CD4-positive, alpha-beta T cell treated with Interleukin-6 for 4 hours (primary cell): Measurements from ENCODE around the gene ETNK2.

Source experiments
- DNase-seq: peaks from one replicate; pipeline ENCODE4 v3.0.0-alpha.2; 2020; ENCODE audit warnings: mixed read lengths

Gene ETNK2

DNA sequence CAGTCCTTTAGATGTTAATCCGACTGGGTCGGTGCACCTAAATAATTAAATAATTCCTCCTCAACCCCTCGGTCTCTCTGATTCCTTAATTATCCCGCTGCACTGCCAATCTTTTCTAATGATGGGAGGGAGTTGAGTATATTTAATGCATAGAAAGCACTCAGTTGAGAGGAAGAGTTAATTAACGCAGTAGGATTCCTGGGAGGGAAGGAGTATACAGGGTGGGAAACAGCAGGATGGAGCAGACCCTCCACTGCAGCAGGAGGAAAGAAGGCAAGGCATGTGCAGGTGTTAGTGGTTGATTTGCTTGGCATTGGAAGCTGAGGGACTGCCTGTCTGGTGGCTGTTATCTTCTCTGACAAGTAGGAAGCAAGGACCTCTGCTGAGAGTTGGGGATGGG is 24.2 kb upstream of the ETNK2 start:
- no peak for DNase-seq

DNA sequence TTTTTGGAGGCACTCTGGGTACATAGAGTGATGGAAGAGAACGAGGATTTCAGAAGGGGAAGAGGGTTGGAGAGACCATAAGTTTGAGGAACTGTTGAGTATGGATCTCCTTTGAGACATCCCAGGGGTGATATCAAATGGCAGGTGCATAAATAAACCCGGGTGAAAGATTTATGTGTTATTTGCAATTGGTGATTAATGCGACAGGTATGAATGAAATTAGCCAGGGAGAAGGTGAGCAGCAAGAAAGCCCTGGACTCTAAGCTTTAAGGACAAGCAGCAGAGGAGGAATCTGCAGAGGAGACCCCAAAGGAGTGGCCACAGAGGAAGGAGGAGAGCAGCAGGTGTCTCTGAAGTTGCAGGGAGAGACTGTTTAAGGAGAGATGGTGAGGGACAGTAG is 23.1 kb upstream of the ETNK2 start:
- no peak for DNase-seq

DNA sequence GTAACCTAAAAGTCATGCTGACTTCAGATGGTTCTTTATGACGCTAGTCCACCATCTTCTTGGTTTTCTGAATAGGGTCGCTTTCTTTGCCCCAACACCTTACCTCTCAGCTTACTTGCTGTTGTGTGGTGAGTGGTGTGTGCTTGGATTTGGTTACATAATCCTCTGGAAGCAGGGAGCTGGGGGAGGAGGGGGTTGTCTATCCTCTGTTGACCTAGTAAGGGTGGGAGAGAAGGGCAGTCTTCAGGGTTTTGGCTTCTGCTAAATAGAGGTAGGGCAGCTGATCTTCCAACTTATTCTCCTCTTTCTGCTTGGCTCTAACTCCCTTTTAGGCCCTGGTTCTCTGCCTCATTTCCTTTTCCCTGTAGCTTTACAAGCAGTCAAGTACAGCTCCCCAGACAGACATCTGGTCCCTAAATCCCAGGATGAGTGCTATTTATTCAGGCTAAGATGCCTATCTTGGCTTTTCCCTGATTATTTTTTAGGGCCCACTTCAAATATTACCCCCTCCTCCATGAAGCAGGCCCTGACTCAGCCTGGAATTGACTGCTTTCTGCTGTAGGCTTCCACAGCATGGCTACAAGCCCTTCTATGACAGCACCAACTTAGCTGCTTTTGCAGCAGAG is 20.7 kb upstream of the ETNK2 start:
- no peak for DNase-seq

DNA sequence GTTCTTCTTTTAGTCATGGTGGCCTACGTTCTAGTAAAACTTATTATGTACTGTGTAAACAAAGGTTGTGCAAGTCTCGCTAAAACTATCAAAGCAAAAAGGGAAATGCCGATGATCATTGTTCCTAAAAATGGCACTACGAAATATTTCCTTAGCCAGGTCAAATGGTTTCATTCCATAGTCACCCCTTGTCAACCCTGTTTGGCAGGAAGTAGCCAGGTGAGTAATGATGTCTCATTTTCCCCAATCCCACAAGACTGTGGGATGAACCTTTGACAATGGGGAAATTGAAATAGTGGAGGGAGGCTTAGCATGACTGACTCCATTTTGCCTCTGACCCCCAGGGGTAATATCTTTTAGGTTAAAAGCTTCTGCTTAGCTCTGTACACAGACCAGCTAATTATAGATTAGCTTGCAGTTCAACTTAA is 19.9 kb upstream of the ETNK2 start:
- DNase-seq, result no peak

DNA sequence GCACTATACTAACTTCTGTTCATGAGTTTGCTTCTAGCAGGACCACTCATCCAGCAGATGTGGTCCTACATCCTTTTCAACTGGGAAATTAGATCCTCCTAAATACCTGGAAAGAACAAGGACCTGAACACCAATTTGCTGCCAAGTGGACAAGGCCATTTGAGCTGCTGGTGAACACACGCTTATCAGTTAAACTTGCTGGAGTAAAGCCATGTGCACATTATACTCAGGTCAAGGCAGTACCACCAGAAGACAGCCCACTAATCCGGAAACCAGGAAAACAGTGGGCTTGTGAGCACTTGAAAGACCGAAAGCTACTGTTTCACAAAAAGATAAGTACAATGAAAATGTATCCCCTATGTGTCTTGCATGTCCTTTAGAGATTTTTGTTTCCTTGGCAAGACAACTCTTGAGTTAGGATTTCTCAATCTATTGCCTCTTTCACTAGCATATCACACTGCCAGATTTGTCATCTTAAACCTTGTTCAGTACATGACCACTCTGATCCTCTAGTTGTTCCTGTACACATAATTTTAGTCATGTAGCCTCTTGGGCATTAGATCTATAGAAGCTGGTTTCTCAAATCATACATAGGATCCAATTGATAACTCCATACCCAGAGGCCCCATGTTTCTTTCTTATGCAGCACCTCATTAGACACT is 18.8 kb upstream of the ETNK2 start:
- no peak for DNase-seq

DNA sequence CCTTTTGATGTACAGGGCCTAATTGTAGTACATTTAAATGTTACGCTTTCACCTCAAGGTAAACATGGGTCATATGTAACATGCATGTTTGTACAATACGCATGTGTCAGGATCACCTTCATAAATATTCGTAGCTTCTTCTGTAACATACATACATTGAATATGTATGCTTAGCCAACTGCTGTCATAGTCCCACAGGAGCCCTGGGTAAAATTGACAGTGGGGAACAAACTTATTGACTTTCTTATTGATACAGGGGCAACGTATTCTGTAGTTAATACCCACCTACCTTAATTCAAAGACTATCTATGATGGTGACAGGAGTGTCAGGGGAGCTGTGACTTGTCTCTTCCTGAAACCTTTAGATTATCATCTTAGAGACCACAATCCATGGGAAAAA is 18.0 kb upstream of the ETNK2 start:
- DNase-seq, result no peak

DNA sequence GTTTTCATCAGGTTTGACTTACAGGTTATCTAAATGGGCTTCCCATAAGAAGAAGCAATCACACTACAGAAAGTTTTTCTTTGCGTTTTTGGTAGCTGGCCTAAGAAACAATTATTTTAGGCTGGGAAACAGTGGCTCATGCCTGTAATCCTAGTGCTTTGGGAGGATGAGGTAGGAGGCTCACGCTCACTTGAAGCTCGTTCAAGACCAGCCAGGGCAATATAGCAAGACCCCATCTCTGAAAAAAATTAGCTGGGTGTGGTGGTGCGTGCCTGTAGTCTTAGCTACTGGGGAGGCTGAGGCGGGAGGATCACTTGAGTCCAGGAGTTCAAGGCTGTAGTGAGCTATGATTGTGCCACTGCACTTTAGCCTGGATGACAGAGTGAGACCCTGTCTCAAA is 15.9 kb upstream of the ETNK2 start:
- DNase-seq, result no peak

DNA sequence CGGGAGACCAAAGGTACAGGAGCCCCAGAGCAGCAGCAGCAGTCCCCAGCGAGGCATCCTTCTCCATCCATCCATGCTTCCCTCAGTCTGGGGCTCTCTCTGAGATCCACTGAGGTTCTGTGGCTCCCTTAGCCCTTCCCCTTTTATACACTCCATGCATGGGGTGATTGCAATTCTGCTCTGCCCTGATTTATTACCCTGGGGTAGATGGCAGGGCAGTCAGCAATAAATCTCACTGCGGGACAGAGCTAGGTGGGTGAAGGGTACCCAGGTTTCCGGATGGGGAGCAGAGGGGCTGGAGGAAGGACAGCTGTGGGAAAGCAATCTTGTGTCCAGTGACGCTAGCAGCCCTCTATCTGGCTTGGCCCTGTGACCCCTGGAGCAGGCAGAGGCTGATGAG is 14.4 kb upstream of the ETNK2 start, which contains the start of gene REN:
Gene REN (minus strand): TSS at position 119 of the 400 bp plus-strand sequence. CDS start 44 bp downstream, at position 75.
- DNase-seq, result no peak

DNA sequence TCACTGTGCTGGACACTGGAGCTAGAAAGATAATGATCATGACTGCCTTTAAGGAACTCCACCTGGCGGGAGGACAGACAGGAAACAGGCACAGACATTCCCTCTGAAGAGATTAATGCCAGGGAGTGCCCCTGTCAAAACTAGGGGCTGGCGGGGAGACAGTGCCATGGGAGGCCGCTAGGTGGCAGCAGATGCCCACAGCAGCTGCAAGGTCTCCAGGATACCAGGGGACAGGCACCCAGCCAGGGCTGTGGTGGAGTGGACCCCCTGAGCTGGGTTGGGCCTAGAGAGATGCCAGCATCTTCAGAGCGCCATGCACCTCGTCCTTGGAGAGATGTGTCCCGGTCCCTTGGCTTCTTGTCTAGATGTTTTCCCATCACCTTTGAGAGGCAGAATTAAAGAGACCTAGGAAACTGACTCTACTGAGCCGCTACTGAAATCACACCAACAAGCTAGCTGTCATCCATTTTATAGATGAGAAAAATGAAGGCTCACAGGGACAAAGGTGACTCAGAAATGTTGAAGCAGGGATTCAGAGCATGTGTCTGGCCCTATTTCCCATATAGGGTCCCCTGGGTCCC is 10.7 kb upstream of the ETNK2 start:
- DNase-seq, result peak; percentile 81

DNA sequence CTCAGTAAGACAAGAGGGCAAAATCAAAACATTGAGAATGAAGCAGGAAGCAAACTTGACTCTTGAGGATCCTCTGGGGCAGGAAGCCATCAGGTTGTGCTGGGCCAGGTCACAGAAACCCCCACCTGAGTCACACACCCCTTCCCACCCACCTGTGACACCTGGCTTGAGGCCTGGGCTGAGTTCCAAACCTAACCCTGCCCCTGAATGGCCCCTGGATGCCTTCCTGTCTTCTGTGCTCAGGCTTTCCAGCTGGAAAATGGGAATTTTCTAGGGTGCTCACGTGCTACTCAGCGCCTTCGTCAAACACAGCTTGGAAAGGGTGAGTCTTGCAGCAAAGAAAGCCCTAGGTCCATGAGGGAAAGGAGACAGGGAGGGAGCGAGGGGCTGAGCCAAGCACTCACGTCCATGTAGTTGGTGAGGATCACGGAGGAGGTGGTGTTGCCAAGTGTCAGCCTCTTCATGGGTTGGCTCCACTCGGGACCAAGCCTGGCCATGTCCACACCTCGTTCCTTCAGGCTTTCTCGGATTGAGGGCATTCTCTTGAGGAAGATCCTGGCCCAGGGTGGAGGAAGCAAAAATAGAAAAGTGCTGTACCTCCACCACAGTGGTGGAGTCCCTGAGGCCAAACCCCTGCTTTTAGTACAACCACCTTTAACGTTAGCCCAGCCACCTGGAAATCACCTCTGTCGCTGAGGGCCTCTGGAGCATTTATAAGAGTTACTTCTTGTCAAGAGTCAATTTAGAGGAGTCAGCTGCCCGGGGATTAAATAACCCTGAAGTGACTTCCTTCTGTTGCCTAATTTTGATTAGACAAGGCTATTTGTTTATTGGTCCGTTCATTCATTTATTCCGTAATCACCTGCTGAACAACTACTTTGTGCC is 10.0 kb upstream of the ETNK2 start:
- no peak for DNase-seq

DNA sequence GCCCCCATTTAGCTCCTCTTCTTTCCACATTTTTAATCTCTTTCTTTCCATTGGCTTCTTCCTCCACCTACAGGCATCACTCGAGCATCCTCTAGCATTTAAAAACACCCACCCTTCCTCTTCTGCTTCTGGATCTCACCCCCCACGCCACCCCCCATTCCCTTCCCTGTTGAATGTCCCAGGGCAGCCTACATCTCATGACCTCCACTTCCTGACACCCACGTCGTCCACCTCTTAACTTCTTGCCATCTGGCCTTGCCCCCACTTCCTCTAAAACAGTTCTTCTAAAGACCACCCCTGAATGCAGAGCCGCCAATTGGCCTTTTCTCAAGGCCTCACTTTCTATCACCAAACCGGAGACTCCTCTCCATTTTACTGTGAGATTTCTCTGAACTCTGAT is 6.1 kb upstream of the ETNK2 start:
- no peak for DNase-seq

DNA sequence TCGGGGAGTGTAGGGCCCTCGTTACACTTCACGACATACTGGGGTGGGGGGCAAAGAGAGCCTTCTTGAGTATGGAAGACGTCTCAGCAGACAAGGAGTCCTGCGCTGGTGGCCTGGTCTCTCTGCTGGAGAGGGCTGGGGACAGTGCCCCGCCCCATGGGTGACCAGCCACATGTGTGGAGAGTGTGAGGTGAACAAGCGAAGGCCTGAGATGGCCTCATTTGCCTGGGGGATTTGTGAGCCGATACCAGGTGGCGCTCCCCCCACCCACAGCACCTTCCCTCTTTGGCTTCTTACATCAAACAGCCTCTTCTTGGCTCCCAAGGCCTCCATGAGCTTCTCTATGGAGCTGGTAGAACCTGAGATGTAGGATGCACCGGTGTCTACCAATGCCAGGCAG is 4.0 kb upstream of the ETNK2 start:
- DNase-seq, result no peak

DNA sequence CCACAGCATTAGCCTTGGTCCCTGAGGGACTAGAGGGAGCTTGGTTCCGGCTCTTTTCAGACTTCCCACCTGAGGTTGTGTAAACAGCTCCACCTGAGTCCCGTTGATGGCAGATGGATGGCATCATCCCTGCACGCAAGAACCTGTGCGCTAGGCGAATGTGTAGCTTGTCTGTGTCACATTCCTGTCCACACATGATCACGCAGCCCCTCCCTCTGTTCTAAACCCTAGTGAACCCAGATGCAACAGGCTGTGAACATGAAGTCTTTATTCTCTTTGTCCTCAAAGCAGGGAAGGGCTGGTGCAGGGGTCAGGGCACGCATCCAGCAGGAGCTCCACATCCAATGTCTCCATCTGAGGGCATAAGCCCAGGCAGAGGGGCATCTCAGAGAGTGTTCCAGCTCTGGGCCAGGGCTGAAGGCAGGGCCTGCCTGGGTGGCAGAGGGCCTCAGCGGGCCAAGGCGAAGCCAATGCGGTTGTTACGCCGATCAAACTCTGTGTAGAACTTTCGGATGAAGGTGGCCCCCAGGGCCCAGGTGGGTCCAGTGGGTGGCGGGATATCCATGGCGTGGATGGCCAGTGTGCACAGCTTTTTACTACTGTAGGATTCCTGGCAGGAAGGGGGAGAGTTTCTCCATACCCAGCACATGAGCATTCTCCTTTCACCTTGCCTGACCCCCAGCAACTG is 2.9 kb upstream of the ETNK2 start:
- DNase-seq, result no peak

DNA sequence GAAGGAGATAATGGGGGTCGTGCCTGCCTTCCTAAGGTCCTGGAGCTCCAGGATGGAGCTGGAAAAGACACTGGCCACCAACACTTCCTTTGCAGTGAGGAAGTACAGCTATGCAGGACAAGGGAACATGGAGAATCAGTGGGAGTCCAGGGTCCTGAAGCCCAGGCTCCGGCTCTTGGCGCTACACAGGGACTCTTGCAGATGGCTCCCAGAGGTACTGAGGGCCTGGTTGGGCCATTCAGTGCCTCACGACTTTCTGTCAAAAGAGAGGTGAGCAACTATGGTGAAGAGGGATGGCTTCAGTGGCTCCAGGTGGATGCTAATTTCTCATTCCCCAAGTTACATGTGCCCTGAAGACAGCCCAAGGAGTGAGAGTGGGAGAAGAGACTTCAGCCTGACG is 1.8 kb upstream of the ETNK2 start:
- DNase-seq, result no peak

DNA sequence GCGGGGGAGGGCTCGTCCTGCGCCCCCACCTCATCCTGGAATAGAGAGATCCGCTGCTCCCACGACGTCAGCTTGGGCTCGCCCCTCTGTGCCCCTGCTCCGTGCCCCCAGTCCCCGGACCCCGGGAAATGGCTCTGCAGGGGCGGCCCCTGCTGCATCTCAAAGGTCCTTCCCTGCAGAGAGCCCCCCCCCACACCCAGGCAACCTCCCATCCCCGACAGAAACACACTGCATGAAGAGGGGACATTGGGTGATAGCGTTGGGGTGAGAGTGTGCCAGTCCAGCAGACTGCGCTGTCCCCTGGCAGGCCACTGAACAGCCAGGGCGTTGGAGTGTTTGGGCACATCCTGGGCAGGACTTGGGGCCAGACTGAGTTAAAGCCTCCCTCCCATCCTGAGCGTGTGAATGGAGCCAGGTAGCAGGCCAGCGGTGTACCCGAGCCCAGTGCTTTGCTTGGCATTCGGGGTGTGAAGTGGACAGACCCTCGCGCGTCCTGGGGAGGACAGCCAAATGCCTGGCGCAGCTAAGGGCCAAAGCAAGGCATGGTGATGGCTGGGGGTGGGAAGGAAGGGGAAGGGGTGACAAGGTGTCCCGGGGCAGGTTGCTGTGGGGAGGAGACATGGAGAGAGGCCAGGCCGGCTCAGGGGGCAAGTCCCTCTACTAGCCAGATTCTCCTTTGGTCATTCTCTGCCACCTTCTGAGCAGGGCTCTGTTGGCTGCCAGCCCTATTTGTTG is 633 bp upstream of the ETNK2 start:
- no peak for DNase-seq

DNA sequence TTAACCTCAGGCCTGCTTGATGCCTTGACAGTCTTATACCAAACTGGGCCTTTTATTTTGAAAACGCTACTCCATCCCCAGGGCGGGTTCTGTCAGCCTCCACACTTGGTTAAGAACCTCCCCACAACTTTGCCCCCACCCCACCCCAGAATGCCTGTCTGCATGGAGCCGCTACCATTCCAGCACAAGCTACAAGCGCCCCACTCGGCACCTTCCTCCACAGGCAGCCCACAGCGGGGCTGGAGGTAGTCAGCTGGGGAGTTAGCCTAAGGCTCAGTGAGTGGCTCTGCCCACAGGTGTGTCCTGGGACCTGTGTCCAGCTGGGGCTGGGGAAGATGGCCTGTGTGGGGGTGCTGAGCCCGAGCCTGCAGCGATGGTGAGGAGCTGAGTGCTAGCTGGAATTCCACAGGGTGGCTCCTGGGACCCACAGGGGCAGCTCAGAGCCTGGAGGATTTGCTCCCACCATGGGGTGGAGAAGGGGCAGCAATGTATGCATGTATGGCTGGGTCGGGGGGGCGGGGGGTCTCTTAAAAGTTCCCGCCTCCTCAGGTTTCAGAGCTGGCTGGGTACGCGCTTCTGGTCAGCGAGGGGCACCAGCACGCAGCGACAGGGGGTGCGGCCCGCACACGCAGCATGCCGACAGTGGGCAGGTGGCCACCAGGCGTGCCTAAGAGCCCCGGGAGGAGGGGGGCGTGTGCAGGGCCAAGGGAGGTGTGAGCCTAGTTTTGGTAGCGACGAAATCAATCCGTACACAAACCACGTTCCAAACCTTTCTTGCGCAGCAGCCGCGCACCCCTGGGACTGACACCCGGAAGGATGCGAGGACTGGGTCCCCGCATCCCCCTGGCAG is 917 bp downstream of the ETNK2 start:
- DNase-seq, result peak; percentile 26

DNA sequence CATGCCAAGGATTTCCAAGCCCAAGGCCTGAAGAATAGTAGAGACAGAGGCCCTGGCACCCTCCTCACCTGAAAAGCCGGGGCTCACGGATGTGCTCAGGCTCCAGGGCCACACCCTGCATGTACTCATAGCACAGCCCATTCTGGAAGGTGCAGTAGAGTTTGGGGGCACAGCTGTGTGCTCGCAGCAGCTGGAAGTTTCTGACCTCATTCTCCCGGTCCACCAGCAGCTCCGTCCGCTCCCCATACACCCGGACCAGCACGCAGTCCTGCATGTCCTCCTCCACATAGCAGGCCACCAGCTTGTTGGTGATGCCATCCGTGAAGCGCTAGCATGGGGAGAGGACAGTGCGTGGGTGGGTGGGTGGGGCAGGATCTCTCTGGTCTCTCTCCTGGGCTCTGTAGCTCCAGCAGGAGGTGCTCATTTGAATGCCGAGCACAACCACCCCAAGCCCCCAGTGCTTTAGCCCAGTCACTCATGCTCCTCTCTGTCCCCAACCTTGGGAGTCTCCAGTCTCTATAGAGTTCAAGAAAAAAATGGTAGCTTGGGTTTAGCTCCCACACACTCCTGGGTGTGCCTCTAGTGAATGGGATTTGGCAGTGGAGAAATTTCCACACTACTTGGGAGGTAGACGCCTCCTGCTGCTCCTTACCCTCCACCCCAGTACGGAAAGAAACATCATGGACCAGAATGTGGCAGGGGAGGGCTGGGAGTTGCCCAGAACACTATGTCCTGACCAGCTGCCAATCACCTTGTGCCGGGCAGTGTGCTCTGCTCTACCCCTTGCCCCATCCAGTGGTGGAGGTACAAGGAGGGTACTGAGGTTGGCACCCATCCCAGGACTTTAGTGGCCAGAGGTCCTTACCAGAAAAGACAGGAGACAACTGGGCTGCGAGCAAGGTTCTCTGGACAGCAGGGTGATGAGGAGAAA is 1.9 kb downstream of the ETNK2 start:
- DNase-seq, result no peak

DNA sequence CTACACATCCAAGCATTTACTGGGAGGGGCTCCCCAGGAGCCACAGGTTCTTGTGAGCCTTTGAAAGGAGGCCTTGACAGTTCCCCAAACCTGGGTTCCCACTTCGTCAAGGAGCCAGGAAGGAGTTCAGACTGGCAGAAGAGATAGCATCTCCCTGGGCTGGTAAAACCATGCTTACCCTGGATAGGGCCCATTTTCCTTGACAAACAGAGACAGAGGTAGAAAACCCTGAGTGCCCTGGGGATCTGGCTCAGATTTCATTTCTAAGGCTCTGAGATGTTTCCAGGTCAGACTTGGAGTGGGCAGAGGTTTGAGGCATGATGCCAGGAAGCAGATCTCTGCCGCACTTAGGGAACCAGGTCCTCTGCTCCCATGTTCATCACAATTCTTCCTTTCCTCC is 2.7 kb downstream of the ETNK2 start:
- DNase-seq, result no peak

DNA sequence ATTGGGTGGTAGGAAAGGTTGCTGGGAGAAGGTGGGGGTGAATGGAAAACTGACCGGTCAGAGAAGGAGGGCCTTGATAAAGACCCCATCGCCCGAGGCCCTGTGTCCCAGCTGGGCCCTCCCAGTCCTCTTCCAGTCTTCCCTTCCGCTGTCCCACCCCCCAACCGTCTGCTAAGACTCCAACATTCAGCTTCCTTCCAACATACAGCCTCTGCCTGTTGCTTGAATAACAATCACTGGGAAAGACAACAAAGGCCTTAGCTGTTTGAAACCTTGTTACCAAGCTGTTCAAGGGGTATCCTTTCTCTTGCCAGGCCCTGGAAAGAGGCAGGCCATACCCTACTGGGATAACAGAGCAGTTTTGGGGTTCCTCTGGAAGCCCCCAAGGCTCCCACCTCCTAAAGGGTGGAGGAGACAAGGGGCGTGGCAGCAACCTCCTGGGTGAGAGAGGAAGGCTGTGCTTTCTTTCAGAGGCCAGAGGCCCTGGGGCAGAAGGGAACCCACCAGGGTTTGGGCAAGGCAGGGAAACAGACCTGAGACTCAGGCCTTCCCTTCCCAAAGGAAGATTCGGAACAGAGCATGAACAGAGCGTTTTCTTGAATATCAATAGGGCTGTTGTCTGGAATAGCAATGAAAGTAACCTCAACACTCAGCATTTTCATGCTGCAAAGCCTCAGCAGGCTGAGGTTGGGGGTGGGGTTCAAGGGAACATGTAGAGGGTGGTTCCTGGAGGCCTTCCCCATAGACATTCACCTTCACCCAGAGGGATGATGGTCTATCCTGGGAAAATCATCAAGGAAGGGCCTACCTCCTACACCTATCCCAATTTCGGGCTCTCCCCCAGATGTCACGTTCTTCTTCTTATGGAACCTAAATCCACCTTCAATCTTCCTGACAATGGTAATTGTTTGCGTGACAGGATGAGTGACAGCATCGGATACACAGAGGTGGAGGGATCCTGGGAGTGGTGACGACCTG is 4.1 kb downstream of the ETNK2 start:
- DNase-seq, result no peak
